Articular chondrocyte of knee joint (primary cell): Measurements from ENCODE around the gene PLS3. TPM values are rescaled to one million over a fixed set of nuclear protein-coding genes. Genes with fewer than 3 reads are reported as not detected.

Source experiments
- small RNA-seq: library from RNA; depleted of rRNA; stranded (forward); fragments of <200 nt; gene quantifications from one replicate; pipeline ENCODE3, GENCODE V24; 2012
- total RNA-seq: library from RNA; depleted of rRNA; stranded (reverse); fragments of >200 nt; gene quantifications from 2 replicates; pipeline ENCODE4 v1.2.3, GENCODE V29; 2012

The PLS3 gene, protein sequence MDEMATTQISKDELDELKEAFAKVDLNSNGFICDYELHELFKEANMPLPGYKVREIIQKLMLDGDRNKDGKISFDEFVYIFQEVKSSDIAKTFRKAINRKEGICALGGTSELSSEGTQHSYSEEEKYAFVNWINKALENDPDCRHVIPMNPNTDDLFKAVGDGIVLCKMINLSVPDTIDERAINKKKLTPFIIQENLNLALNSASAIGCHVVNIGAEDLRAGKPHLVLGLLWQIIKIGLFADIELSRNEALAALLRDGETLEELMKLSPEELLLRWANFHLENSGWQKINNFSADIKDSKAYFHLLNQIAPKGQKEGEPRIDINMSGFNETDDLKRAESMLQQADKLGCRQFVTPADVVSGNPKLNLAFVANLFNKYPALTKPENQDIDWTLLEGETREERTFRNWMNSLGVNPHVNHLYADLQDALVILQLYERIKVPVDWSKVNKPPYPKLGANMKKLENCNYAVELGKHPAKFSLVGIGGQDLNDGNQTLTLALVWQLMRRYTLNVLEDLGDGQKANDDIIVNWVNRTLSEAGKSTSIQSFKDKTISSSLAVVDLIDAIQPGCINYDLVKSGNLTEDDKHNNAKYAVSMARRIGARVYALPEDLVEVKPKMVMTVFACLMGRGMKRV
- total RNA-seq = 218 and 253 TPM in 2 replicates

DNA sequence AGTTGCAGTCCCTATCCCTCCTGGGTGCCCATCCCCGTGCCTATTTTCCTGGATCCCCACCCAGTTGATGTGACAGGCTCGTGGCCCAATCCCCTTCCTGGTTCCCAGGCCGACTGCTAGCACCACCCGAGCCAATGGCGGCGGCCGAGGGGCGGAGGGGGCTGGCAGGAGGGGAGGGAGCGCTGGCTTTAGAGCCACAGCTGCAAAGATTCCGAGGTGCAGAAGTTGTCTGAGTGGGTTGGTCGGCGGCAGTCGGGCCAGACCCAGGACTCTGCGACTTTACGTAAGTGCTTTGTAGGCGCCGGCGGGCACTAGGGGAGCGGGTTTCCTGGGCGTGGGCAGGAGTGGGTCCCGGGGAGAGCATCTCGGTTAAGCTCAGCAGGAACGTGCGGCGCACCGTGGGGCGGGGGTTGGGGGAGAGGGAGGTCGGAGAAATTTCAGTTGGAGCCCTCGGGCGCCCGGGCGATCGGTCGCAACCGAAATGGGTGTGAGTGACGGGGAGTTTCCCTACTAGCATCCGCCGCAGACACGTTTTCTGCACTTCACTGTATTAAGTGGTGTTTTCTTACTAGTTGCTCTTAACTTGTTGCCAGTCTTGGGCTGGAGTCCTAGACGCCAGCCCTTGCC is at the start of gene PLS3:
Gene PLS3 (plus strand): TSS at position 197 of the 627 bp plus-strand sequence. CDS start 49,077 bp downstream, outside the sequence.

Small RNA genes within 50 kb of the gene (small RNA-seq; reads per million reads assigned to genes)
- gene RF00264 = not detected
